ENCODE measurements around the gene DDA1. TPM values are rescaled to one million over a fixed set of nuclear protein-coding genes. Genes with fewer than 3 reads are reported as not detected.
"Not testable (repeated sequence)": the region's sequence is repeated elsewhere in the genome, so short reads cannot be mapped to it uniquely, and the experiment has no call there.

DDA1 gene
- total and polyA plus RNA-seq, 10 of the 15 experiments (the other 5 are each of a cell fraction or from before 2014, with no cell fraction given): 0.76 to 71.0 (median 39.4) TPM

DNA sequence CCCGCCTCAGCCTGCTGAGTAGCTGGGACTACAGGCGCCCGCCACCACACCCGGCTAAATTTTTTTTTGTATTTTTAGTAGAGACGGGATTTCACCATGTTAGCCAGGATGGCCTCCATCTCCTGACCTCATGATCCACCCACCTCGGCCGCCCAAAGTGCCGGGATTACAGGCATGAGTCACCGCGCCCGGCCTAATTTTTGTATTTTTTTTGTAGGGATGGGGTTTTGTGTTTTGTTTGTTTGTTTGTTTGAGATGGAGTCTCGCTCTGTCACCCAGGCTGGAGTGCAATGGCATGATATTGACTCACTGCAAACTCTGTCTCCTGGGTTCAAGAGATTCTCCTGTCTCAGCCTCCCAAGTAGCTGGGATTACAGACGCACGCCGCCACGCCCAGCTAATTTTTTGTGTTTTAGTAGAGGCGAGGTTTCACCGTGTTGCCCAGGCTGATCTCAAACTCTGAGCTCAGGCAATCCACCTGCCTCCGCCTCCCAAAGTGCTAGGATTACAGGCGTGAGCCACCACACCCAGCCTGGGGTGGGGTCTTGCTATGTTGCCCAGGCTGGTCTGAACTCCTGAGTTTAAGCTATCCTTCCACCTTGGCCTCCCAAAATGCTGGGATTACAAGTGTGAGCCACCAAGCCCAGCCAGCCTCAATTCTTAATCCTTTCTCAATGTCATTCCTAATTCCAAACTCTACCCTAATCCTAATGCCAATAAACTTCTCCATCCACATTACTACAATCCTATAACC is 54.7 kb downstream of the DDA1 start:
- FAIRE-seq; H3K9ac ChIP-seq (ENCODE audit: control insufficient read depth, insufficient read depth, low read length); in situ Hi-C loops (cut with MboI); BruUV-seq (replicated peaks); H3K27ac ChIP-seq (ENCODE audit: control insufficient read depth, insufficient read depth); H2AFZ ChIP-seq (ENCODE audit: control insufficient read depth, low read depth, low read length); POLR2A ChIA-PET; H3K9me3 ChIP-seq (replicated peaks; ENCODE audit: control insufficient read depth, insufficient read depth, low read length); H3K79me2 ChIP-seq (ENCODE audit: control insufficient read depth, insufficient read depth, low read length); intact Hi-C loops (cut with micrococcal nuclease; ENCODE audit: unreplicated experiment); H3K4me2 ChIP-seq (ENCODE audit: control insufficient read depth, insufficient read depth); H3K36me3 ChIP-seq (ENCODE audit: control insufficient read depth in 2 of 2, insufficient read depth in 2 of 2, low read length in 1 of 2); H3K27me3 ChIP-seq (replicated peaks in 1 of 2; ENCODE audit: control insufficient read depth in 2 of 2, insufficient read depth in 2 of 2, low read length in 1 of 2); RAD21 ChIA-PET (ENCODE audit: unreplicated experiment); ATAC-seq; SMC1A ChIA-PET (ENCODE audit: uncharacterized antibody, unreplicated experiment); H4K20me1 ChIP-seq (ENCODE audit: control insufficient read depth, insufficient read depth); DNase-seq (ENCODE audit: low read depth, low spot score); H3K4me3 ChIP-seq; H3K4me1 ChIP-seq (ENCODE audit: control insufficient read depth, insufficient read depth, low read length): not testable (repeated sequence)
- WGBS (ENCODE audit: insufficient coverage, insufficient replicate concordance, low lambda C conversion rate, missing lambda C conversion rate): 78% methylated on average over 20 of the region's 20 CpGs
- CTCF ChIA-PET: interaction anchor here (1.0 to 1.3 kb wide), 2 partner anchors 18 to 25 kb away, joined by 3 to 4 read pairs; no protein-coding TSS in a partner anchor

DNA sequence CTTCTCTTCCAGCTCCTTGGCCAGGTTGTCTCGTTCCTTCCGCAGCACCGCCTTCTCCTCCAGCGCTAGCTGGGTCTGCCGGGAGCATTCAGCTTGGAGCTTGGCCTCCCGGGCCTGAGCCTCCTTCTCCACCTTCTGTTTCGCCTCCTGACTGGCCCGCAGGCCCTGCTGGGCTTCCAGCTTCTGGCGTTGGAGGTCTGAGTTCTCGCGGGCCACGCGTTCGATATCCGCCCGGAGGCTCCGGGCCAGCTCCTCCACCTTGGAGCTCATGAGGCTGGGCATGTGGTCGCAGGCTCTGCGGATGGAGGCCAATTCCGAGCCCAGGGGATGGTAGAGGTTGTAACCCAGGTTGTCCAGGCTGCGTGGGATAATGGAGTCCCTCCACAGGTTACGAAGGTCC is 56.0 kb downstream of the DDA1 start:
- Histone ChIP-seq H3K4me3 (no peak overlapping the region), H3K4me1 (ENCODE audit: control insufficient read depth, insufficient read depth, low read length) (peaks cover 13% of the 10 kb centered on the region), H3K27me3 (replicated peaks in 1 of 2; ENCODE audit: control insufficient read depth in 2 of 2, insufficient read depth in 2 of 2, low read length in 1 of 2) (no peaks in the 10 kb centered on the region; a peak in 1 of 4 replicates), H3K79me2 (ENCODE audit: control insufficient read depth, insufficient read depth, low read length) (no peaks in the 10 kb centered on the region), H4K20me1 (ENCODE audit: control insufficient read depth, insufficient read depth) (no peaks in the 10 kb centered on the region), H3K27ac (ENCODE audit: control insufficient read depth, insufficient read depth) (no peak overlapping the region), H3K36me3 (ENCODE audit: control insufficient read depth in 2 of 2, insufficient read depth in 2 of 2, low read length in 1 of 2) (no peaks in the 10 kb centered on the region), H3K9me3 (replicated peaks; ENCODE audit: control insufficient read depth, insufficient read depth, low read length) (no peaks in the 10 kb centered on the region), H2AFZ (ENCODE audit: control insufficient read depth, low read depth, low read length) (no peak overlapping the region), H3K9ac (ENCODE audit: control insufficient read depth, insufficient read depth, low read length) (no peak overlapping the region), H3K4me2 (ENCODE audit: control insufficient read depth, insufficient read depth) (no peak overlapping the region)
- ChIA-PET CTCF (interaction anchor here (1.0 kb wide), 1 partner anchor 16 kb away, joined by 4 read pairs; no protein-coding TSS in a partner anchor), RAD21 (ENCODE audit: unreplicated experiment) (no interaction called here), SMC1A (ENCODE audit: uncharacterized antibody, unreplicated experiment) (no interaction called here), POLR2A (no interaction called here)
- BruUV-seq (replicated peaks): no TSS peak
- intact Hi-C loops (cut with micrococcal nuclease; ENCODE audit: unreplicated experiment) (no loop called here), in situ Hi-C loops (cut with MboI) (no loop called here)
- DNase-seq (ENCODE audit: low read depth, low spot score) (no peak), ATAC-seq (no peak), FAIRE-seq (no peak)
- 94% methylated on average over 22 of the region's 22 CpGs for WGBS (ENCODE audit: insufficient coverage, insufficient replicate concordance, low lambda C conversion rate, missing lambda C conversion rate)
- TF ChIP-seq, protein P1, sequence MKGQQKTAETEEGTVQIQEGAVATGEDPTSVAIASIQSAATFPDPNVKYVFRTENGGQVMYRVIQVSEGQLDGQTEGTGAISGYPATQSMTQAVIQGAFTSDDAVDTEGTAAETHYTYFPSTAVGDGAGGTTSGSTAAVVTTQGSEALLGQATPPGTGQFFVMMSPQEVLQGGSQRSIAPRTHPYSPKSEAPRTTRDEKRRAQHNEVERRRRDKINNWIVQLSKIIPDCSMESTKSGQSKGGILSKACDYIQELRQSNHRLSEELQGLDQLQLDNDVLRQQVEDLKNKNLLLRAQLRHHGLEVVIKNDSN (IDR thresholded peaks at IDR 0.05; ENCODE audit: borderline replicate concordance, extremely low read length, insufficient read depth, low read depth, low read length): no peak
- TF ChIP-seq, protein P2, sequence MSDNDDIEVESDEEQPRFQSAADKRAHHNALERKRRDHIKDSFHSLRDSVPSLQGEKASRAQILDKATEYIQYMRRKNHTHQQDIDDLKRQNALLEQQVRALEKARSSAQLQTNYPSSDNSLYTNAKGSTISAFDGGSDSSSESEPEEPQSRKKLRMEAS (IDR thresholded peaks at IDR 0.05; ENCODE audit: low read depth, low read length): no peak
- no peak for TF ChIP-seq PAX8 (IDR thresholded peaks at IDR 0.05)
- TF ChIP-seq HDAC2 (IDR thresholded peaks at IDR 0.05): no peak
- TF ChIP-seq SUZ12 (IDR thresholded peaks at IDR 0.05; ENCODE audit: unreplicated experiment): no peak
- TF ChIP-seq, protein P3, sequence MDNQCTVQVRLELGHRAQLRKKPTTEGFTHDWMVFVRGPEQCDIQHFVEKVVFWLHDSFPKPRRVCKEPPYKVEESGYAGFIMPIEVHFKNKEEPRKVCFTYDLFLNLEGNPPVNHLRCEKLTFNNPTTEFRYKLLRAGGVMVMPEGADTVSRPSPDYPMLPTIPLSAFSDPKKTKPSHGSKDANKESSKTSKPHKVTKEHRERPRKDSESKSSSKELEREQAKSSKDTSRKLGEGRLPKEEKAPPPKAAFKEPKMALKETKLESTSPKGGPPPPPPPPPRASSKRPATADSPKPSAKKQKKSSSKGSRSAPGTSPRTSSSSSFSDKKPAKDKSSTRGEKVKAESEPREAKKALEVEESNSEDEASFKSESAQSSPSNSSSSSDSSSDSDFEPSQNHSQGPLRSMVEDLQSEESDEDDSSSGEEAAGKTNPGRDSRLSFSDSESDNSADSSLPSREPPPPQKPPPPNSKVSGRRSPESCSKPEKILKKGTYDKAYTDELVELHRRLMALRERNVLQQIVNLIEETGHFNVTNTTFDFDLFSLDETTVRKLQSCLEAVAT (IDR thresholded peaks at IDR 0.05): no peak
- no peak for TF ChIP-seq MXI1 (IDR thresholded peaks at IDR 0.05; ENCODE audit: low read depth, low read length)
- no peak for TF ChIP-seq ZSCAN29 (IDR thresholded peaks at IDR 0.05)
- no peak for TF ChIP-seq RB1 (IDR thresholded peaks at IDR 0.05; ENCODE audit: borderline replicate concordance)

All from GM12878 (cell line).